22Rv1 (cell line): ENCODE results near the gene DCD.
A peak's percentile ranks its signal among the peaks of the same experiment; 100 is the strongest.

Source experiments
- H3K27ac ChIP-seq: fragments of 450-650 bp; 2 replicates; pipeline ENCODE4 v1.5.1; 2017
- ZFX ChIP-seq: fragments of 450-650 bp; IDR thresholded peaks from 2 replicates; pipeline ENCODE4 v1.6.1; 2017; ENCODE audit warnings: antibody characterized with exemption, borderline replicate concordance
- TF ChIP-seq, protein P1 (sequence below): fragments of 450-650 bp; IDR thresholded peaks from 2 replicates; pipeline ENCODE4 v1.5.1; 2017; ENCODE audit warnings: mild to moderate bottlenecking

DCD gene

GRCh38 chr12:54603173-54603814, 44.9 kb downstream of the DCD start:
- TF ChIP-seq, protein P1, sequence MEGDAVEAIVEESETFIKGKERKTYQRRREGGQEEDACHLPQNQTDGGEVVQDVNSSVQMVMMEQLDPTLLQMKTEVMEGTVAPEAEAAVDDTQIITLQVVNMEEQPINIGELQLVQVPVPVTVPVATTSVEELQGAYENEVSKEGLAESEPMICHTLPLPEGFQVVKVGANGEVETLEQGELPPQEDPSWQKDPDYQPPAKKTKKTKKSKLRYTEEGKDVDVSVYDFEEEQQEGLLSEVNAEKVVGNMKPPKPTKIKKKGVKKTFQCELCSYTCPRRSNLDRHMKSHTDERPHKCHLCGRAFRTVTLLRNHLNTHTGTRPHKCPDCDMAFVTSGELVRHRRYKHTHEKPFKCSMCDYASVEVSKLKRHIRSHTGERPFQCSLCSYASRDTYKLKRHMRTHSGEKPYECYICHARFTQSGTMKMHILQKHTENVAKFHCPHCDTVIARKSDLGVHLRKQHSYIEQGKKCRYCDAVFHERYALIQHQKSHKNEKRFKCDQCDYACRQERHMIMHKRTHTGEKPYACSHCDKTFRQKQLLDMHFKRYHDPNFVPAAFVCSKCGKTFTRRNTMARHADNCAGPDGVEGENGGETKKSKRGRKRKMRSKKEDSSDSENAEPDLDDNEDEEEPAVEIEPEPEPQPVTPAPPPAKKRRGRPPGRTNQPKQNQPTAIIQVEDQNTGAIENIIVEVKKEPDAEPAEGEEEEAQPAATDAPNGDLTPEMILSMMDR: peak; percentile 99
- no peak for TF ChIP-seq ZFX

DNA sequence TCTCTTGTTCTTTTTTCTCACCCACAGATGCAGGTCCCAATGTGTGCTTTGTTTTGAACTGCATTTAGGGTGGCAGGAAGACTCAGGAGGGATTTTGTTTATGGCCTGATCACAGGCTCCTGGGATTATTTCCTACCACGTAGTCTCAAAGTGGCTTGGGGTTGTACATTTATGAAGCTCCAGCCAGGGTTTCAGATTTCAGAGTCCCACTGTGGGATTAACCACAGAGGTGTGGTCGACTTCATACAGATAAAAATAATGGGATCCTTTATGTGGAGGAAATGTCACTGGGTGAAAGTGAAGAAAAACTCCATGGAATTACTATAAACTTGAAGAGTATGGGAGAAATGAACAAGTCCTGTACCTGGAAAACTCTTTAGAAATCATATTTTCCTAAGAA, 45.5 kb downstream of the DCD start:
- TF ChIP-seq ZFX: no peak
- TF ChIP-seq, protein P1: no peak
- no peak overlapping the region for H3K27ac ChIP-seq

More at GRCh38 chr12:54603173-54603814, 44.9 kb downstream of the DCD start:
- no peak overlapping the region for H3K27ac ChIP-seq

DNA sequence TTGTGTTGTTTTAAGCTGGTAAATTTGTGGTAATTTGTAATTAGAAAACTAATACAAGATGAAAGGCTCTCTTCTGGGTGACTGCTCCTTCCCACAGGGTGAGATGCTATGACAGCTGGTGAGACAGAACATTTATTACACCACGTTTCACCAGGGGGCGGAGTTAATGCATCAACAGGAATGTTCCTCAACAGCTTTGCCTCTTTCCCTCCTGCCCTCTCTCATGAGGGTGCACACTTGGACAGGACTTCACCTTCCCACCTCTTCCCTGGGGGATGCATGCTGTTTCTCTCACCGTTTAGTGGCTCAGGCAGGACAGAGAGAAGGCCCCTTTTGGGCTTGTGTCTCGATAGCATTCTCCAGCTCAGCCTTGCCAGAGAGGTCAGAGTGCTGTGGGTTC, 46.3 kb downstream of the DCD start:
- TF ChIP-seq, protein P1: peak; percentile 8; the same call in 1 of the 2 replicates
- no peak for TF ChIP-seq ZFX
- no peak overlapping the region for H3K27ac ChIP-seq

GRCh38 chr12:54598970-54599369, 49.2 kb downstream of the DCD start:
- no peak overlapping the region for H3K27ac ChIP-seq
- no peak for TF ChIP-seq ZFX

GRCh38 chr12:54596526-54596946, 51.6 kb downstream of the DCD start:
- TF ChIP-seq, protein P1: peak; percentile 99
- TF ChIP-seq ZFX: no peak
- H3K27ac ChIP-seq: no peak overlapping the region

DNA sequence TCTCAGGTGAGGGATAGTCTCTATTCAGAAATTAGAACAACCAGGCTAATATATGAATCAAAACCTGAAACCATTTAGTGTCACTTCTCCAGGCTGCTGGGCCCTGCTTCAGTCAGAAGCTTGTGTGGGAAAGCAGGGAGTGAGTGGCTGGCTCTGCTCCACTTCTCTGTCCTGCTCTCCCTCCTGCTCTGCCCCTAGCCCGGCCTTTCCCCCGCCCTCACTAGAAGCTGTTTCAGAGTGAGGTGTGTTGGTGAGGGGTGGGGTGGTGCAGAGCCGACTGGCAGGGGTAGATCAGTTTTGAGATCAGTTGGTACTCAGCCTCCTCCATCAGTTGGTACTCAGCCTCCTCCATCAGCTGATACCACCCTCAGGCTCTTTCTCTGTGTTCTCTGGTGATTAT, 52.7 kb downstream of the DCD start:
- no peak overlapping the region for H3K27ac ChIP-seq
- no peak for TF ChIP-seq ZFX
- TF ChIP-seq, protein P1: no peak
